B cell (primary cell): Measurements from ENCODE around the gene CUL1. TPM values are rescaled to one million over a fixed set of nuclear protein-coding genes. Genes with fewer than 3 reads are reported as not detected.

ENCODE experiments used
- ATAC-seq: fragments of 200-7000 bp; cut with Tn5 transposase; one replicate; pipeline ENCODE4 v1.10.0; 2021; ENCODE audit warnings: low read depth, mild to moderate bottlenecking, moderate number of reproducible peaks, moderate library complexity
- CTCF ChIA-PET: fragments of 350-600 bp; sonication (Branson Sonifier 250); formaldehyde crosslinking; loops from one replicate; lab custom pipeline; 2021; ENCODE audit warnings: antibody characterized with exemption, inconsistent platforms; lab: Charles Lee
- POLR2A ChIA-PET: fragments of 350-600 bp; sonication (Branson Sonifier 250); formaldehyde crosslinking; loops from one replicate; lab custom pipeline; 2021; ENCODE audit warnings: antibody characterized with exemption; lab: Charles Lee
- DNase-seq: peaks from one replicate; pipeline ENCODE4 v3.0.0; 2013
- H2AFZ ChIP-seq: 2 replicates; pipeline ENCODE4 v1.6.1; 2012; ENCODE audit warnings: mild to moderate bottlenecking, low read depth, low read length; ENCODE audit not compliant: insufficient read depth, poor library complexity, severe bottlenecking
- H3K27ac ChIP-seq, 2 donors: 1 replicate in 1 of 2; 2 replicates in 1 of 2; pipeline ENCODE4 v1.5.1; 2012 to 2013; ENCODE audit warnings: low read length in 2 of 2, mild to moderate bottlenecking in 2 of 2, moderate library complexity in 1 of 2
- H3K27me3 ChIP-seq, 4 experiments: fragments of 200-600 bp in 1 of 4; sonication (generic) in 1 of 4; replicated peaks in 1 of 4; 1 replicate in 2 of 4; 2 replicates in 2 of 4; pipeline versions ENCODE4 v1.6.1 to v1.7.0; 2013 to 2016; ENCODE audit warnings: low read length in 3 of 4, mild to moderate bottlenecking in 2 of 4, mixed read lengths in 1 of 4, moderate library complexity in 1 of 4; ENCODE audit not compliant: insufficient read depth in 4 of 4, control insufficient read depth in 3 of 4; ENCODE audit errors: control extremely low read depth in 1 of 4
- H3K36me3 ChIP-seq, 2 experiments: replicated peaks in 1 of 2; 1 replicate in 1 of 2; 2 replicates in 1 of 2; pipeline versions ENCODE4 v1.6.1 to v1.7.1; 2013; ENCODE audit warnings: low read length in 1 of 2; ENCODE audit not compliant: insufficient read depth in 2 of 2, control insufficient read depth in 1 of 2; ENCODE audit errors: control extremely low read depth in 1 of 2, extremely low read depth in 1 of 2
- H3K4me1 ChIP-seq, 2 donors: fragments of 200-600 bp in 1 of 2; sonication (generic) in 1 of 2; 1 replicate in 1 of 2; 2 replicates in 1 of 2; pipeline versions ENCODE4 v1.5.1 to v1.6.1; 2013 to 2017; ENCODE audit warnings: low read length in 2 of 2; ENCODE audit not compliant: control insufficient read depth in 2 of 2, insufficient read depth in 2 of 2
- H3K4me2 ChIP-seq: replicated peaks from 2 replicates; pipeline ENCODE3; 2012; ENCODE audit warnings: mild to moderate bottlenecking, low read depth, low read length; ENCODE audit not compliant: poor library complexity, severe bottlenecking
- H3K4me3 ChIP-seq, 5 experiments: fragments of 200-600 bp in 1 of 5; sonication (generic) in 1 of 5; 1 replicate in 3 of 5; 2 replicates in 2 of 5; pipeline versions ENCODE4 v1.5.1 to v1.7.0; 2011 to 2016; ENCODE audit warnings: low read length in 4 of 5, mild to moderate bottlenecking in 4 of 5, low read depth in 2 of 5, control low read depth in 1 of 5, moderate library complexity in 1 of 5; ENCODE audit not compliant: insufficient read depth in 1 of 5; ENCODE audit errors: control extremely low read depth in 1 of 5, extremely low read depth in 1 of 5
- H3K79me2 ChIP-seq: fragments of 200-600 bp; sonication (generic); one replicate; pipeline ENCODE4 v1.6.0; 2016; ENCODE audit warnings: low read length; ENCODE audit not compliant: control insufficient read depth, insufficient read depth
- H3K9ac ChIP-seq: fragments of 200-600 bp; sonication (generic); 2 replicates; pipeline ENCODE4 v1.6.1; 2017; ENCODE audit warnings: mild to moderate bottlenecking, low read length, moderate library complexity
- H3K9me3 ChIP-seq, 3 donors: one replicate each; pipeline versions ENCODE4 v1.6.1 to v1.7.1; 2013; ENCODE audit warnings: low read length in 2 of 3; ENCODE audit not compliant: control insufficient read depth in 2 of 3, insufficient read depth in 1 of 3; ENCODE audit errors: control extremely low read depth in 1 of 3
- H4K20me1 ChIP-seq: 2 replicates; pipeline ENCODE4 v1.6.0; 2012; ENCODE audit warnings: mild to moderate bottlenecking, low read length; ENCODE audit not compliant: insufficient read depth, control insufficient read depth, poor library complexity, severe bottlenecking
- H3K27ac Mint-ChIP-seq: one replicate; pipeline ENCODE4 v1.8.0; 2021; ENCODE audit warnings: mixed read lengths
- H3K27me3 Mint-ChIP-seq: one replicate; pipeline ENCODE4 v1.8.0; 2021; ENCODE audit warnings: mixed read lengths
- H3K4me1 Mint-ChIP-seq: one replicate; pipeline ENCODE4 v1.8.0; 2021; ENCODE audit warnings: mixed read lengths
- H3K4me3 Mint-ChIP-seq: one replicate; pipeline ENCODE4 v1.8.0; 2021; ENCODE audit warnings: mixed read lengths
- H3K9me3 Mint-ChIP-seq: one replicate; pipeline ENCODE4 v1.8.0; 2022; ENCODE audit warnings: mixed read lengths; ENCODE audit not compliant: insufficient read depth
- EZH2 ChIP-seq: IDR thresholded peaks from 2 replicates; pipeline ENCODE4 v1.6.1; 2012; ENCODE audit warnings: borderline replicate concordance, low read depth, mild to moderate bottlenecking, moderate library complexity, low read length; ENCODE audit not compliant: insufficient read depth, poor library complexity, severe bottlenecking
- WGBS: methylation state at CpG from one replicate; pipeline ENCODE4 v1.1.5; 2013; ENCODE audit warnings: missing lambda C conversion rate; ENCODE audit not compliant: insufficient coverage; 5-methylcytosine and 5-hydroxymethylcytosine counted together
- intact Hi-C: fragments of 100-400 bp; cut with micrococcal nuclease; formaldehyde crosslinking; loops from one replicate; pipeline ENCODE4 v1.10.0; 2022
- polyA plus RNA-seq: library from polyadenylated mRNA; depleted of rRNA; stranded (reverse); fragments of >200 nt; gene quantifications from 2 replicates; pipeline ENCODE4 v1.2.3, GENCODE V29; 2012
- total RNA-seq, 2 donors: library from RNA; stranded (reverse); fragments of 120-200 nt in 1 of 2; gene quantifications; 1 replicate in 1 of 2; 2 replicates in 1 of 2; pipeline versions ENCODE4 v1.2.3 to v1.2.4, GENCODE V29; 2013 to 2022
- TF ChIP-seq, protein P1 (sequence below): fragments of 200-600 bp; IDR thresholded peaks from one replicate; pipeline ENCODE4 v1.8.0; 2022; ENCODE audit warnings: antibody characterized with exemption, mild to moderate bottlenecking

The CUL1 gene
- total and polyA plus RNA-seq, 2 donors (not counting 1 experiment from before 2014, with no cell fraction given): 26.9 to 51.1 TPM

DNA sequence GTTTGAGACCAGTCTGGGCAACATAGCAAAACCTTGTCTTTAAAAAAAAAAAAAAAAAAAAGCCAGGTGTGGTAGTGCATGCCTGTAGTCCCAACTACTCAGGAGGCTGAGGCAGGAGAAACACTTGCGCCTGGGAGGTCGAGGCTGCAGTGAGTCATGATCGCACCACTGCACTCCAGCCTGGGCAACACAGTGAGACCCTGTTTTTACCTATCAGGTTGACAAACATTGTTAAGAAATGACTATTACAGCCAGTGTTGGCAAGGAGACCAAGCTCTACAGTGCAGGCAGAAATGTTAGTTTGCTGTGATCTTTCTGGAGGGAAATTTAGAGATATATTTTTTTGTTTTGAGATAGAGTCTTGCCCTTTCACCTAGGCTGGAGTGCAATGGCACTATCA, 37.3 kb downstream of the CUL1 start:
- ATAC-seq: no peak
- DNase-seq: no peak
- ChIA-PET CTCF (interaction anchor here (1.1 kb wide), 1 partner anchor 12 kb away, joined by 3 read pairs; no protein-coding TSS in a partner anchor), POLR2A (no interaction called here)
- Histone ChIP-seq H3K79me2 (peaks cover 50% of the 10 kb centered on the region), H4K20me1 (peaks cover 52% of the 10 kb centered on the region), H3K27me3 (no peaks in the 10 kb centered on the region), H3K9ac (no peak overlapping the region), H3K27ac (no peak overlapping the region), H3K4me2 (no peak overlapping the region), H3K9me3 (no peaks in the 10 kb centered on the region), H3K4me1 (no peaks in the 10 kb centered on the region), H2AFZ (no peak overlapping the region), H3K36me3 (peaks cover 17 to 63% of the 10 kb centered on the region in 2 experiments), H3K4me3 (no peak overlapping the region)
- Mint-ChIP-seq H3K27ac (no peak overlapping the region), H3K4me1 (no peaks in the 10 kb centered on the region), H3K27me3 (no peaks in the 10 kb centered on the region), H3K4me3 (no peak overlapping the region), H3K9me3 (no peaks in the 10 kb centered on the region)
- WGBS: 100% methylated on average over 3 of the region's 3 CpGs
- TF ChIP-seq, protein P1, sequence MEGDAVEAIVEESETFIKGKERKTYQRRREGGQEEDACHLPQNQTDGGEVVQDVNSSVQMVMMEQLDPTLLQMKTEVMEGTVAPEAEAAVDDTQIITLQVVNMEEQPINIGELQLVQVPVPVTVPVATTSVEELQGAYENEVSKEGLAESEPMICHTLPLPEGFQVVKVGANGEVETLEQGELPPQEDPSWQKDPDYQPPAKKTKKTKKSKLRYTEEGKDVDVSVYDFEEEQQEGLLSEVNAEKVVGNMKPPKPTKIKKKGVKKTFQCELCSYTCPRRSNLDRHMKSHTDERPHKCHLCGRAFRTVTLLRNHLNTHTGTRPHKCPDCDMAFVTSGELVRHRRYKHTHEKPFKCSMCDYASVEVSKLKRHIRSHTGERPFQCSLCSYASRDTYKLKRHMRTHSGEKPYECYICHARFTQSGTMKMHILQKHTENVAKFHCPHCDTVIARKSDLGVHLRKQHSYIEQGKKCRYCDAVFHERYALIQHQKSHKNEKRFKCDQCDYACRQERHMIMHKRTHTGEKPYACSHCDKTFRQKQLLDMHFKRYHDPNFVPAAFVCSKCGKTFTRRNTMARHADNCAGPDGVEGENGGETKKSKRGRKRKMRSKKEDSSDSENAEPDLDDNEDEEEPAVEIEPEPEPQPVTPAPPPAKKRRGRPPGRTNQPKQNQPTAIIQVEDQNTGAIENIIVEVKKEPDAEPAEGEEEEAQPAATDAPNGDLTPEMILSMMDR: no peak
- no peak for TF ChIP-seq EZH2
- intact Hi-C loops: no loop called here

DNA sequence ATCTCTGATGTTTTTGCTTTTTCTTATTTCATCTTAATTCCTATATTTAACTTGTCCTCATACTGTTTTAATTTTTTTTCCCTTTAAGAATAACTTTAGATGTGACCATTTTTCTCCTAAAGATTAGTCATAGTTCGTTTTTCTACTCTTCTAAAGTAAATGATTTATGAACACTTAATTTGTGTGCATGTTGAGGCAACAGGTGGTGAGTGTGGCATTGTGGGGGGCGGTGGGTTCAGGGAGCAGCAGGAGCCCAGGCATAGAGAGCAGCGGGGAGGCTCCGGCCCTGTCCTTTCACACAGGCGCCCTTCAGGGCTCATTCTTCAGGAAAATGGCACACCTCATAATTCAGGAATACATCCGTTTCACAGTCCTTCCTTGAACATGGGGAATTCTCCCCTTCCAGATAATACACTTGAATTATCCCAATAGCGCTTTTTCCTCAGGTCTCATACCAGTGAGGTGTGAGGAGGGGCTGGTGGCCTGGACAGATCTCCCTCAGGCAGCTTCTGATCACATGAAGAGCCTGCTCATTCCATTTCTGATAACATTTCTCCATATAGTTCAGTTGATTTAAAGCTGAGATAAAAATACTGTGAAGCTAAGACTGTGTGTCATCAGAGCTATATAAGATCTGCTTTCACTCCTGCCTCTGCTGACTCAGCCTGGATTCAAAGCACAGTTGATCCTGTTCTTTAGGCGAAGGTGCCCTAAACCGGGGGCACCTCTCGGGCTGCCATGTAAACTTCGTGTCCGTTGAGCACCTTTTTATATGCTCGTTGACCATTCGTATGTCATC, 40.2 kb downstream of the CUL1 start:
- no peak for ATAC-seq
- H3K27me3 ChIP-seq: no peaks in the 10 kb centered on the region
- WGBS: 99% methylated on average over 11 of the region's 14 CpGs
- H4K20me1 ChIP-seq: peaks cover 26% of the 10 kb centered on the region
- H3K9ac ChIP-seq: no peak overlapping the region
- H3K4me2 ChIP-seq: no peak overlapping the region
- CTCF ChIA-PET: no interaction called here
- DNase-seq: no peak
- H3K9me3 ChIP-seq: peaks cover 0 to 5% (median 0%) of the 10 kb centered on the region in 3 donors
- Mint-ChIP-seq H3K27ac (no peak overlapping the region), H3K4me1 (no peaks in the 10 kb centered on the region), H3K4me3 (no peak overlapping the region), H3K27me3 (no peaks in the 10 kb centered on the region), H3K9me3 (peaks cover 3% of the 10 kb centered on the region)
- peaks cover 41% of the 10 kb centered on the region for H3K79me2 ChIP-seq
- H2AFZ ChIP-seq: no peak overlapping the region
- intact Hi-C loops: no loop called here
- H3K27ac ChIP-seq: no peak overlapping the region
- POLR2A ChIA-PET: no interaction called here
- H3K4me3 ChIP-seq: no peak overlapping the region
- no peaks in the 10 kb centered on the region for H3K4me1 ChIP-seq
- TF ChIP-seq, protein P1: no peak
- no peak for TF ChIP-seq EZH2
- peaks cover 17 to 48% of the 10 kb centered on the region in 2 experiments for H3K36me3 ChIP-seq
